ENCODE data around the gene LRCH4.
"Not testable (repeated sequence)": the region's sequence is repeated elsewhere in the genome, so short reads cannot be mapped to it uniquely, and the experiment has no call there.

The LRCH4 gene

GRCh38 chr7:100539436-100540006 is 46.4 kb downstream of the LRCH4 start:
- TF ChIP-seq EZH2phosphoT487 (IDR thresholded peaks at IDR 0.05; ENCODE audit: borderline replicate concordance, low read length) (no peak), CTCF (IDR thresholded peaks at IDR 0.05; ENCODE audit: low read depth, low read length, poor library complexity, severe bottlenecking) (no peak)
- peaks cover 42% of the 10 kb centered on the region for H3K79me2 ChIP-seq (ENCODE audit: control insufficient read depth, low read length)
- peaks cover 37% of the 10 kb centered on the region for H3K4me1 ChIP-seq (ENCODE audit: control insufficient read depth, low read length)
- peak overlapping the region; percentile 88 for H3K4me3 ChIP-seq (ENCODE audit: low read length)
- no peaks in the 10 kb centered on the region for H3K9me3 ChIP-seq (ENCODE audit: control insufficient read depth, insufficient read depth, low read length)
- H3F3A ChIP-seq (ENCODE audit: control insufficient read depth, insufficient read depth), result no peaks in the 10 kb centered on the region; the same call in 1 of the 2 replicates
- H3K27ac ChIP-seq (ENCODE audit: low read depth, low read length), result no peak overlapping the region
- H3K27me3 ChIP-seq (ENCODE audit: control insufficient read depth, low read length), result no peaks in the 10 kb centered on the region
- no peaks in the 10 kb centered on the region for H3K9me2 ChIP-seq (replicated peaks; ENCODE audit: control insufficient read depth, low read length)
- H4K20me1 ChIP-seq (ENCODE audit: control insufficient read depth, insufficient read depth, low read depth, low read length), result no peaks in the 10 kb centered on the region
- no peaks in the 10 kb centered on the region for H3K36me3 ChIP-seq (ENCODE audit: control insufficient read depth, low read length)
- peak overlapping the region; percentile 95 for H3K4me2 ChIP-seq (ENCODE audit: low read length)

GRCh38 chr7:100538654-100539435 is 47.1 kb downstream of the LRCH4 start, which contains the start of gene AGFG2:
Gene AGFG2, plus strand, starts transcription at chr7:100539203. Its CDS starts 144 bp downstream, at chr7:100539347.
- Histone ChIP-seq H3K27me3 (ENCODE audit: control insufficient read depth, low read length) (no peaks in the 10 kb centered on the region), H3K9me3 (ENCODE audit: control insufficient read depth, insufficient read depth, low read length) (no peaks in the 10 kb centered on the region), H3K79me2 (ENCODE audit: control insufficient read depth, low read length) (peaks cover 35% of the 10 kb centered on the region), H3K4me1 (ENCODE audit: control insufficient read depth, low read length) (peaks cover 30% of the 10 kb centered on the region), H3F3A (ENCODE audit: control insufficient read depth, insufficient read depth) (no peaks in the 10 kb centered on the region; the same call in 1 of the 2 replicates), H3K27ac (ENCODE audit: low read depth, low read length) (peak within 1 kb of the TSS; percentile 28), H4K20me1 (ENCODE audit: control insufficient read depth, insufficient read depth, low read depth, low read length) (no peaks in the 10 kb centered on the region), H3K4me2 (ENCODE audit: low read length) (peak within 1 kb of the TSS; percentile 95), H3K9me2 (replicated peaks; ENCODE audit: control insufficient read depth, low read length) (no peaks in the 10 kb centered on the region), H3K4me3 (ENCODE audit: low read length) (peak within 1 kb of the TSS; percentile 88), H3K36me3 (ENCODE audit: control insufficient read depth, low read length) (no peaks in the 10 kb centered on the region)
- no peak for TF ChIP-seq CTCF (IDR thresholded peaks at IDR 0.05; ENCODE audit: low read depth, low read length, poor library complexity, severe bottlenecking)
- TF ChIP-seq EZH2phosphoT487 (IDR thresholded peaks at IDR 0.05; ENCODE audit: borderline replicate concordance, low read length), result no peak

GRCh38 chr7:100538348-100538653 is 47.6 kb downstream of the LRCH4 start:
- no peaks in the 10 kb centered on the region for H3K9me3 ChIP-seq (ENCODE audit: control insufficient read depth, insufficient read depth, low read length)
- peak overlapping the region; percentile 82 for H3K4me2 ChIP-seq (ENCODE audit: low read length)
- peaks cover 24% of the 10 kb centered on the region for H3K4me1 ChIP-seq (ENCODE audit: control insufficient read depth, low read length)
- H3K9me2 ChIP-seq (replicated peaks; ENCODE audit: control insufficient read depth, low read length), result no peaks in the 10 kb centered on the region
- TF ChIP-seq EZH2phosphoT487 (IDR thresholded peaks at IDR 0.05; ENCODE audit: borderline replicate concordance, low read length) (no peak), CTCF (IDR thresholded peaks at IDR 0.05; ENCODE audit: low read depth, low read length, poor library complexity, severe bottlenecking) (no peak)
- no peaks in the 10 kb centered on the region for H3K36me3 ChIP-seq (ENCODE audit: control insufficient read depth, low read length)
- peak overlapping the region; percentile 28 for H3K27ac ChIP-seq (ENCODE audit: low read depth, low read length)
- peak overlapping the region; percentile 73 for H3K4me3 ChIP-seq (ENCODE audit: low read length)
- H3K79me2 ChIP-seq (ENCODE audit: control insufficient read depth, low read length), result peaks cover 30% of the 10 kb centered on the region
- H3K27me3 ChIP-seq (ENCODE audit: control insufficient read depth, low read length), result peaks cover 2% of the 10 kb centered on the region; the same call in 1 of the 2 replicates
- no peaks in the 10 kb centered on the region for H4K20me1 ChIP-seq (ENCODE audit: control insufficient read depth, insufficient read depth, low read depth, low read length)
- no peaks in the 10 kb centered on the region for H3F3A ChIP-seq (ENCODE audit: control insufficient read depth, insufficient read depth)

GRCh38 chr7:100536695-100537094 is 49.2 kb downstream of the LRCH4 start:
- H3K4me3 ChIP-seq (ENCODE audit: low read length); H3K4me2 ChIP-seq (ENCODE audit: low read length); H3F3A ChIP-seq (ENCODE audit: control insufficient read depth, insufficient read depth); H3K9me3 ChIP-seq (ENCODE audit: control insufficient read depth, insufficient read depth, low read length); H3K9me2 ChIP-seq (replicated peaks; ENCODE audit: control insufficient read depth, low read length); H3K27ac ChIP-seq (ENCODE audit: low read depth, low read length); H3K36me3 ChIP-seq (ENCODE audit: control insufficient read depth, low read length); H4K20me1 ChIP-seq (ENCODE audit: control insufficient read depth, insufficient read depth, low read depth, low read length): not testable (repeated sequence)
- Histone ChIP-seq H3K79me2 (ENCODE audit: control insufficient read depth, low read length) (peaks cover 20% of the 10 kb centered on the region), H3K27me3 (ENCODE audit: control insufficient read depth, low read length) (peaks cover 16% of the 10 kb centered on the region), H3K4me1 (ENCODE audit: control insufficient read depth, low read length) (peaks cover 14% of the 10 kb centered on the region)

- not testable (repeated sequence) for H3K9me2 ChIP-seq (replicated peaks; ENCODE audit: control insufficient read depth, low read length)
Measured at GRCh38 chr7:100535982-100536381, 49.9 kb downstream of the LRCH4 start.

More at GRCh38 chr7:100535982-100536381, 49.9 kb downstream of the LRCH4 start:
- not testable (repeated sequence) for H3K4me3 ChIP-seq (ENCODE audit: low read length); H3K4me2 ChIP-seq (ENCODE audit: low read length); H3K36me3 ChIP-seq (ENCODE audit: control insufficient read depth, low read length); H3K9me3 ChIP-seq (ENCODE audit: control insufficient read depth, insufficient read depth, low read length); H3F3A ChIP-seq (ENCODE audit: control insufficient read depth, insufficient read depth); H3K27ac ChIP-seq (ENCODE audit: low read depth, low read length); H4K20me1 ChIP-seq (ENCODE audit: control insufficient read depth, insufficient read depth, low read depth, low read length)
- Histone ChIP-seq H3K27me3 (ENCODE audit: control insufficient read depth, low read length) (peaks cover 21% of the 10 kb centered on the region), H3K79me2 (ENCODE audit: control insufficient read depth, low read length) (peaks cover 14% of the 10 kb centered on the region), H3K4me1 (ENCODE audit: control insufficient read depth, low read length) (peaks cover 14% of the 10 kb centered on the region)
